ENCODE measurements around the gene CLEC16A. TPM values are rescaled to one million over a fixed set of nuclear protein-coding genes. Genes with fewer than 3 reads are reported as not detected.
"Not testable (repeated sequence)": the region's sequence is repeated elsewhere in the genome, so short reads cannot be mapped to it uniquely, and the experiment has no call there.

The CLEC16A gene
- polyA plus RNA-seq, 3 donors: 3.4 to 12.0 (median 5.8) TPM

GRCh38 chr16:10927497-10928112 is 16.8 kb upstream of the CLEC16A start:
- Histone ChIP-seq H3K4me3 (replicated peaks in 1 of 3; ENCODE audit: low read depth in 2 of 3, low read length in 3 of 3) (no peak overlapping the region), H3K9me3 (replicated peaks in 1 of 2; ENCODE audit: control insufficient read depth in 1 of 2, insufficient read depth in 1 of 2, low read length in 2 of 2) (no peaks in the 10 kb centered on the region), H3K79me2 (ENCODE audit: insufficient read depth, low read length) (no peaks in the 10 kb centered on the region), H3K27ac (ENCODE audit: low read depth in 1 of 2, low read length in 2 of 2) (no peak overlapping the region), H3K27me3 (ENCODE audit: control insufficient read depth in 2 of 2, insufficient read depth in 2 of 2, low read length in 2 of 2) (no peaks in the 10 kb centered on the region), H3K9ac (ENCODE audit: insufficient read depth, low read length, poor library complexity, severe bottlenecking) (no peak overlapping the region), H3K4me2 (replicated peaks; ENCODE audit: extremely low read depth, low read length, poor library complexity, severe bottlenecking) (no peak overlapping the region), H2AFZ (ENCODE audit: insufficient read depth, low read depth, low read length, poor library complexity, severe bottlenecking) (no peak overlapping the region), H3K4me1 (ENCODE audit: control insufficient read depth in 1 of 2, insufficient read depth in 2 of 2, low read length in 2 of 2) (peaks cover 6 to 8% of the 10 kb centered on the region in 2 donors), H4K20me1 (ENCODE audit: insufficient read depth, low read length) (peaks cover 100% of the 10 kb centered on the region), H3K36me3 (replicated peaks in 1 of 2; ENCODE audit: control insufficient read depth in 1 of 2, insufficient read depth in 2 of 2, low read length in 2 of 2) (peaks cover 51 to 66% of the 10 kb centered on the region in 2 donors)
- peaks cover 54 to 69% of the 10 kb centered on the region in 2 donors for H3K36me3 Mint-ChIP-seq
- peaks cover 0 to 3% (median 0%) of the 10 kb centered on the region in 7 donors for H3K9me3 Mint-ChIP-seq
- no peak for TF ChIP-seq CTCF (IDR thresholded peaks at IDR 0.05)
- peaks cover 0 to 3% (median 0%) of the 10 kb centered on the region in 3 donors for H3K27me3 Mint-ChIP-seq (ENCODE audit: low read depth in 3 of 3)
- WGBS (ENCODE audit: insufficient coverage): 98% methylated on average over 7 of the region's 11 CpGs
- intact Hi-C loops (cut with micrococcal nuclease): no loop called here
- DNase-seq: no peak
- H3K4me3 Mint-ChIP-seq: no peak overlapping the region
- no peak overlapping the region for H3K27ac Mint-ChIP-seq
- H3K4me1 Mint-ChIP-seq: peaks cover 26% of the 10 kb centered on the region

GRCh38 chr16:10929097-10929496 is 15.3 kb upstream of the CLEC16A start:
- H3K27me3 Mint-ChIP-seq (ENCODE audit: low read depth in 3 of 3); H3K27me3 ChIP-seq (ENCODE audit: control insufficient read depth in 2 of 2, insufficient read depth in 2 of 2, low read length in 2 of 2); H3K9me3 ChIP-seq (replicated peaks in 1 of 2; ENCODE audit: control insufficient read depth in 1 of 2, insufficient read depth in 1 of 2, low read length in 2 of 2); H3K4me3 Mint-ChIP-seq; H3K4me3 ChIP-seq (replicated peaks in 1 of 3; ENCODE audit: low read depth in 2 of 3, low read length in 3 of 3); H3K4me1 ChIP-seq (ENCODE audit: control insufficient read depth in 1 of 2, insufficient read depth in 2 of 2, low read length in 2 of 2); H3K27ac ChIP-seq (ENCODE audit: low read depth in 1 of 2, low read length in 2 of 2); DNase-seq; H3K9ac ChIP-seq (ENCODE audit: insufficient read depth, low read length, poor library complexity, severe bottlenecking); intact Hi-C loops (cut with micrococcal nuclease); H3K79me2 ChIP-seq (ENCODE audit: insufficient read depth, low read length); H3K9me3 Mint-ChIP-seq; H2AFZ ChIP-seq (ENCODE audit: insufficient read depth, low read depth, low read length, poor library complexity, severe bottlenecking); H3K4me2 ChIP-seq (replicated peaks; ENCODE audit: extremely low read depth, low read length, poor library complexity, severe bottlenecking): not testable (repeated sequence)
- peak overlapping the region in 1 of 7 donors; percentile 80 for H3K27ac Mint-ChIP-seq
- peaks cover 40 to 54% of the 10 kb centered on the region in 2 donors for H3K36me3 Mint-ChIP-seq
- H3K4me1 Mint-ChIP-seq: peaks cover 31% of the 10 kb centered on the region
- Histone ChIP-seq H4K20me1 (ENCODE audit: insufficient read depth, low read length) (peaks cover 100% of the 10 kb centered on the region), H3K36me3 (replicated peaks in 1 of 2; ENCODE audit: control insufficient read depth in 1 of 2, insufficient read depth in 2 of 2, low read length in 2 of 2) (peaks cover 36 to 51% of the 10 kb centered on the region in 2 donors)
- WGBS (ENCODE audit: insufficient coverage): 96% methylated on average over 11 of the region's 12 CpGs

Data from CD14-positive monocyte (primary cell).